Medulla oblongata (tissue), 1 donor: ENCODE data around the gene SUCNR1.
A peak's percentile ranks its signal among the peaks of the same experiment; 100 is the strongest.
"Not testable (repeated sequence)": the region's sequence is repeated elsewhere in the genome, so short reads cannot be mapped to it uniquely, and the experiment has no call there.

Experiments
- DNase-seq: peaks from one replicate; pipeline ENCODE4 v3.0.0-alpha.2; 2015; ENCODE audit errors: extremely low spot score

Gene SUCNR1

DNA sequence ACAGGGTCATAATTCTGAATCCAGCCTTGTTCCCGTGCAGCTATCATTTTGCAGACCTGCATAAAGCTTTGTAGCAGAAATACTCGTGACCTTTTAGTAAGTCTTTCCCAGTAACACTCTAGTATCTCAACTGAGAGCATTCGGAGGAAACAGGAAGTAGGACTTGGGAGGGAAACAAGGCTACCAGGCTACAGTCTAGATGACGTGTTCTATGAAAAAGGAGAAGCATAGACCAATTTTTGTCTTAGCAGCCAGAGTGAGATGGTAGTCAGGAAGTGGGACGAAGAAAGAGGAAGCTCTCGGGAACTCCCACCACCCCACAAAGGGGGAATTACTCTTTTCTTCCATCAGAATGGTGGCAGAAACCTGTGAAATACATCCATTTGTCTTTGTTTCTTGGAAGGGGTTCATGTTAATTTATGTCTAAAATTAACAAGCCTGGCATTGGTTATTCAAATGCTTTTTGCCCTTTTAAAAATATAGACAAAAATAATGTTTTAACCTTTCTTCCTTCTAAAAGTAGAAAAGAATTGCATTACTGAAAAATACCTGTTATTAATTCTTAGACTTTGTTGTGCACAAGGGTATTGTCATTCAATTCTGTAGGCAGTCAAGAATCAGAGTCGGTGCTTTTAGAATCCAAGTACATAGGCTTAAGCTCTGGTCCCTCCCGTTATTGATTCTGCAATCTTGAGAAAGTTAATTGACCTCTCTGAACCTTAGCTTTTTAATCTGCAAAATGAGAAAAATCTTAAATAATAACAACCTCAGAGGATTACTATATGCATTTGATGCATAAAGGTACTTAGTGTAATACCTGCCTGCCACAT is 1.6 kb upstream of the SUCNR1 start:
- peak; percentile 86 for DNase-seq

DNA sequence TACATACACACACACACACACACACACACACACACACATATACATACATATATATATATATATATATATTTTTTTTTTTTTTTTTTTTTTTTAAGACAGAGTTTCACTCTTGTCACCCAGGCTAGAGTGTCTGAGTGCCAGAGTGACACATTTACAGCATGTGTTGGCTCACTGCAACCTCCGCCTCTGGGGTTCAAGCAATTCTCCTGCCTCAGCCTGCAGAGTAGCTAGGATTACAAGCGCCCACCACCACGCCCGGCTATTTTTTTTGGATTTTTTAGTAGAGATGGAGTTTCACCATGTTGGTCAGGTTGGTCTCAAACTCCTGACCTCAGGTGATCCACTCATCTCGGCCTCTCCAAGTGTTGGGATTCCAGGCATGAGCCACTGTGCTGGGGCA is 636 bp downstream of the SUCNR1 start:
- not testable (repeated sequence) for DNase-seq

DNA sequence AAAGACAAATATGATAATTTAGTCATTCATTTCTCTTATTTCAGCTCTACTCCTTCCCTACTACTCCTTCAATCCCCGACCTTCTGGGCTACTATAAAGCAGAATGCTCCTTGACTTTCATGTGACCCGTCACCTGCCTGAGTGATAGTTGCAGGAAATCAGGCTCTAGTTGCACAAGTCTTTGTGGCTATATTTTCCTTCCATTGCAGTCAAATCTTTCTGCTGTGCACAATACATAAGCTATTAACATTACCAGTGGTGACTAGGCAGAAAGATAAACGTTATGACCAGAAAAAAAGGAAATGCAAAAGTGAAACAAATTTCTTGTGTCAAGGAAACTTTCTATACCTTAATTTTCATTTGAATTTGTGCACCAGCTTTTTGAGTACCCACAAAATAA is 2.3 kb downstream of the SUCNR1 start:
- peak; percentile 46 for DNase-seq

DNA sequence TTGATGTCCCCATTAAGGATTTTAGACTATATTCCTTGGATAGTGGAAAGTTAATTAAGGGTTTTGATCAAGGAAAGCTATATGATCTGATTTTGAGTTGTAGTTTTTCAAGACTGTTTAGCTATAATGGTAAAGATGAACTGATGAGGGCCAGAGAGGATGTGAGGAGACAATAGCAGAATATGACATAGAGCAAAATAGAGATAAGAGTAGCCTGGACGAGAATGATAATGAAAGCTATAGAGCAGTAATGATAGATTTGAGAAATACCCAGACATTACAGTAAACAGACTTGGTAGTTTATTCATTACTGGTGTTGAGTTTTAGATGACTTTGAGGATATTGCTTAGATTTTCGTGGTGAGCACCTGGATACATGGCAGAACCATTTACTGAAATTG is 3.8 kb downstream of the SUCNR1 start:
- DNase-seq, result no peak

DNA sequence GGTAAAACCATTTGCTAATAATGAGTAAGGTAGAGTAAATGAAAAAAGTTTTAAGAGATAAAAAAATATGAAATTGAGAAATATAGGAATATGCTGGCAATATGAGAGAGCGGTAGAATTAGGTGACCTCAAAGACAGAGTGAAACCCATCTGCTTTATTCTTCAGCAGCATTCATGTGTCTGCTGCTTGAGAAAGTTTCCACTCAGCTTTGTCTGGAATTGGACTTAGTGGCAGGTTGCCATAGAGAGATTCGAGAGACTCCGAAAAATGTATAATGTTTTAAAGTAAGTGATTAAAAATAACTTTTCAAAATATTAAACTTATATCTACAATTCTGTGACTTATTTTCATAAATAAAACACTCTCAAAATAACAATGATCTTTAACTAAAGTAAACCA is 5.0 kb downstream of the SUCNR1 start:
- no peak for DNase-seq

DNA sequence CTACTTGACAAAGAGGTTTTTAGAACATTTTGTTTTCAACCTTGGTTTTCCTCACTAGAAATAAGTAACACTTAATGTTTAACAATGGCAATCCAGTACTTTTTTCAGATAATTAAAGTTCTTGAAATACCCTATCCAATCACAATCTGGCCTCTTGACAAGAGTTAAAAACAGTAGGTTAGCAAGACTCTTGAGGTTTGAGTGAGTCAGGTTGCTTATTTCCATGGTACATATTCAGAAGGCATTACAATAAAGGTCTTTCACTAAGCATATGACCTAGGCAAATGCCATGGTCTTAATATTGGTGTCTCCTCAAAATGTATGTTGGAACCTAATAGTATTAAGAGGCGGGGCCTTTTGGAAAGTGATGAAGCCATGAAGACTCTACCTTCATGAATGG is 5.6 kb downstream of the SUCNR1 start:
- no peak for DNase-seq

DNA sequence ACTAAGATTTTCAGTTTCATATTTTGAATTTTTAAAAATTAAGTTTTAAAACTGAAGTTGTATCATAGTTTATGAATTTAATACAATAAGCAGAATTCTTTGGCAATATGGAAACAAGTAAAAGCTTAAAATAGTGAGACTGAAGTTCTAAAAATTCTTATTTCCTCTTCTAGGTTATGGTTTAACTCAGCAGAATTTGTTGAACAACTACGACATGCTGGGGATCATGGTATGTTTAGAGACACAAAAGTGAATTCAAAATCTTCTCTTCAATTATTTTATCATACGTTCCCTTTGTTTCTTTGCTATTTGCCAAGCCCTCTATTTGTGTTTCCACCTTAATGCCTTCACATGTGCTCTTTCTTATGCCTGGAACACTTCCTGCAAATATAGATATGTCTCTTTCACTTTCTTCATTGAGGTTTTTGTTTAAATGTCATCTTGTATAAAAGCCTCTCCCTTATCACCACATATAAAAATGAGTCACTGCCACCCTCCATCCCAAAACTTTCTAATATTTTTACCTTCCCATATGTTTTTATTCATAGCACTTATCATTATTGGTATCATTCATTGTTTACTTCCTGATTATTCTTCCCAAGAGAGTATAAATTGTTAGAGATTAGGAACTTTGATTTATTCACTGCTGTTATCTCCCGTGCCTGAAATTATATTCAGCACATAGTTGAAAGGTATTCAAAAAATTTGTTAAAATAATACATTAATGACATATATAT is 6.4 kb downstream of the SUCNR1 start:
- peak; percentile 51 for DNase-seq

DNA sequence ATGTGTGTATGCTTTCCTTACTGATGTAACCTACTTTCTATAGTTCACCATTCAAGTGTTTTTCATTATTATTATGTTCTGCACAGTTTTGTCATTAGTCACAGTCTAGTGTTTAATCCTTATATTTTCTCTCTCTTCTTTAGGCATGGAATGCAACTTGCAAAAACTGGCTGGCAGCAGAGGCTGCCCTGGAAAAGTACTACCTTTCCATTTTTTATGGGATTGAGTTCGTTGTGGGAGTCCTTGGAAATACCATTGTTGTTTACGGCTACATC is 6.9 kb downstream of the SUCNR1 start:
- no peak for DNase-seq

DNA sequence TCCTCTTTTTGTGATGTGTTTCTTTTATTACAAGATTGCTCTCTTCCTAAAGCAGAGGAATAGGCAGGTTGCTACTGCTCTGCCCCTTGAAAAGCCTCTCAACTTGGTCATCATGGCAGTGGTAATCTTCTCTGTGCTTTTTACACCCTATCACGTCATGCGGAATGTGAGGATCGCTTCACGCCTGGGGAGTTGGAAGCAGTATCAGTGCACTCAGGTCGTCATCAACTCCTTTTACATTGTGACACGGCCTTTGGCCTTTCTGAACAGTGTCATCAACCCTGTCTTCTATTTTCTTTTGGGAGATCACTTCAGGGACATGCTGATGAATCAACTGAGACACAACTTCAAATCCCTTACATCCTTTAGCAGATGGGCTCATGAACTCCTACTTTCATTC is 7.7 kb downstream of the SUCNR1 start:
- no peak for DNase-seq

DNA sequence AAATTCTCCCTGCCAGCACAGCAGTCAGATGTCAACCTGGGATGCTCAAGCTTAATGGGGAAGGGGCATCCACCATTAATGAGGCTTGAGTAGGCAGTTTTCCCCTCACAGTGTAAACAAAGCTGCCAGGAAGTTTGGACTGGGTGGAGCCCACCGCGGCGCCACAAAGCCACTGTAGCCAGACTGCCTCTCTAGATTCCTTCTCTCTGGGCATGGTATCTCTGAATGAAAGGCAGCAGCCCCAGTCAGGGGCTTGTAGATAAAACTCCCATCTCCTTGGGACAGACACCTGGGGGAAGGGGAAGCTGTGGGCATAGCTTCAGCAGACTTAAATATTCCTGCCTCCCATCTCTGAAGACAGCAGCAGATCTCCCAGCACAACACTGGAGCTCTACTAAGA is 12.0 kb downstream of the SUCNR1 start:
- DNase-seq, result not testable (repeated sequence)

DNA sequence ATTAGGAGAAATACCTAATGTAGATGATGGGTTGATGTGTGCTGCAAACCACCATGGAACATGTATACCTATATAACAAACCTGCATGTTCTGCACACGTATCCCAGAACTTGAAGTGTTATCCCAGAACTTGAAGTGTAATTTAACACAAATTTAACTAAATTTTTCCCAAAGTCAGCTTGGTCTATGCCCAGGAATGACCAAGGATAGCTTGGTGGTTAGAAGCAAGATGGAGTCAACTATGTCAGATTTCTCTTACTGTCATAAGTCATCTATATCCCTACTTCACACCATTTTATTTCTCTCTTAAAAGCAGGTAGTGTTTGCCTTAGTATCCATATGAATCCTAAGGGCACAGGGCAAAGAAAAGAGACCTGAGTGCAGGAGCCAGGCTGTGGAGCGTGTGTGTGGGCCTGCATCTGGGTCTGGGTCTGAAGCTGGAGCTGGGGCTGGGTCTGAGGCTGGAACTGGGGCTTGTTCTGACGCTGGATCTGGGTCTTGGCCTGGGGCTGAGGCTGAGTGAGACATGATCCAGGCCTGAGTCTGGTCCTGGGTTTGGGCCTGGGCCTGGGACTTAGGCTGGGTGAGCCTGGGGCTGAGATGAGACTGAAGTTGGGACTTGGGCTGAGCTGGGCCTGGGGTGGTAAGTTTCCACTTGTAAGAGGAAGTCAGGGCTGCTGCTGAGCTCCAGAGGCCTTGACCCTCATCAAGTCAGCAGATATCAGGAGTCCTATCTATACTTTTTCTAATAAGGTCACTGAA is 14.2 kb downstream of the SUCNR1 start:
- DNase-seq, result not testable (repeated sequence)

DNA sequence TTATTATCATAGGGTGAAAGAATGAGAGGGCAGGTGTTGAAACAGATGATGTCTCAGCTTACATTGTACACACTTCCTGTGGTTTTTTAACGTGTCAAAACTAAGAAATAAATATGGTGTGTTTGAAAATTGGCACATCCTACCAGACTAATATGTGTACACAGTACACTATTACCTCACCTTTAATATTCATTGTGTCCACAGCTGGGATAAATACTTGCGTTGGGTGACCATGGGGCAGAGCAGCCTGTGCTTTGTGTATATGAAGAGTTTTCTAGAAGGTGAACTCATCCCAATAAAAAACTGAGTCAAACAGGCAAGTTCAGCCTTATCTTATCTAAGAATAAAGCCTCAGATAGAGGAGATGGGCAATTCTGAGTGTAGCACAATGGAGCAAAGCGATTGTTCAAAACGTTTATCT is 17.3 kb downstream of the SUCNR1 start:
- DNase-seq, result no peak

DNA sequence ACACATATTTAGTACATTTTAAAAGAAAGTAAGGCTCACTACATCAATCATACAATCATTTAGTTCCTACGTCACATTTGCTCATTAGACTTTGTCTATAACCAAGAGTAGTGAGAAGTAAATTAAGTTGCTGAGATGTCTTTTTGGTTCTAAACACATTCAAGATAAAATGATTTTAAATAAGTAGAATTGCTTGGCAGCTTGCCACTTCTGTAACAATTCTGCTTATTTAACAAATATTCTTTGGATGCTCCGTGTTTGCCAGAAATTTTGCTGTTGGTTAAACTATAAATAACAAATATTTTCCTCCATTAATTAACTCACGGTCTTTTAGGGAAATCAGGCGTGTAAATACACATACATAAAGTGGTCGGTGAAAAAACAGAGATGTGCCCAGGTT is 18.3 kb downstream of the SUCNR1 start:
- no peak for DNase-seq

DNA sequence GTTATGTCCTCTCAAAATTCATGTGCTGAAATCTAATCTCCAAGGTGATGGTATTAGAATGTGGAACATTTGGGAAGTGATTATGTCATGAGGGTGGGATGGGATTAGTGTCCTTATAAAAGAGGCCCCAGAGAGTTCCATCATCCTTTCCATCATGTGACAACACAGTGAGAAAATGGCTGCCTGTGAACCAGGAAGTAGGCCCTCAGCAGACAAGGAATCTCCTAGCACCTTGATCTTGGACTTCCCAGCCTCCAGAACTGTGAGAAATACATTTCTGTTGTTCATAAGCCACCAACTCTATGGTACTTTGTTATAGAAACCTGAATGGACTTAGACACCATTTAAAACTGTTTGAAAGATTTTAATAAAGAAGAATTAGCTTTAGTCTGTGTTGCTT is 20.8 kb downstream of the SUCNR1 start:
- DNase-seq, result no peak

DNA sequence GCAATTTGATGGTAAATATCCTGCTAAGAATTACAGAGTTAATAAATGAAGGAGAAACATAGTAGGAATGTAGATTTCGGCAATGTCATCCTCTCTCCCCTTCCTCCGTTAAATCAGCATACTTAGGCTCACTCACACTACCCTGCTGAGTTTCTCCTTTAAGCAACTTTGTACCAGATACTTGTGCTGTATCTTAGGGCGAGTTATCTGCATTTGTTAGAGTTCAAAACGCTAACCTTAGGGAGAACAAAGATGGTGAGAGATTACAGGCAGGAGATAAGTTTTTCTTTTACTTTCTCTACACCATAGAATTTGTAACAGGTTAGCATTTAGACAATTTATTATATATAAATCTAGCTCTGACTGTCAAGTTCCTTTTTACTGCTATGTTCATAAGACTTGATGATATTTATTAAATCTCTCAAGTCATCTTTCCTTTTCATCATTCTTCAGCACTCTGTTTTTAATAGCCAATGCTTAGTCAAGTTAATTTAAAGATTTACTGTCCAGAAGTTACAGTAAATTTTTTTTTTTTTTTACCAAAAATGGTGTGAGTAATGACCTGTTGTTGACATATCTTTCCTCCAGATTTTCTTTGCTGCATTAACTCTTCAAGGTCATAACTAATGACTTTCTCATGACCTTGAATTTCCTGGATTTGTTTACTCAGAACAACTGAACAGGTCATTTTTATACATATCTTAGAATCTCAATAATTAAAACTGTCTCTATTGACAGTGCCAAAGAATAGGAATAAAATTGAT is 22.2 kb downstream of the SUCNR1 start:
- no peak for DNase-seq

DNA sequence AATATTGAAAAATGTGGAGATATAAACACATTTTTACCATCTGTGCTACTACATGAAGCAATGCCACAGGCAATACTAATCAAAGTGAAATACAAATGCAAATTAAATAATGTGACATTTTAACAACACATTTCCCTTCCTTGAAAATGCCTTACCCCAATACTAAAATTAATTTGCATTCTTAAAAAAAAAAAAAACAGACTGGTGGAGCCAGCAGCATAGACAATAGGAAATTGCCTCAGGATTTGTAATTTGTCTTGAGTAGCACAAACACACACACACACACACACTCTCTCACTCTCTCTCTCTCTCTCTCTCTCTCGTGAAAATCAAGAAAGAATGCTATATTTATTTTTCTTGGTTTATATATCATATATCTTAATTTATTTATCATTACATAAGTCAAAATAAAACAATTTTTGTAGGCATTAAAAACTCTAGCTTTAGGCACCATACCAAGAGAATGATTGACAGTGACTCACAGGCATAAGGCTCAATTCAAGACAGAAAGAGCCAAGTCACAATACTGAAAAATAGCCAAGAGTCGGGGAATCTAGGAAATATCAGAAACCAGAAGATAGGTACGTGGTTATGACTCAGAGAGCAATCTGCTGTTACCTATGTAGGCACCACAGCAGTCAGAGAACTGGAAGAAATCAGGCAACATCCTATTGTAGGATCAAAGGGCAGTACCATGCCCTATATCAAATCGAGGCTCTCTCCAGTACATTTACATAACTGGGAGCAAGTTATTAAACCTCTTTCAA is 23.0 kb downstream of the SUCNR1 start:
- DNase-seq, result no peak

DNA sequence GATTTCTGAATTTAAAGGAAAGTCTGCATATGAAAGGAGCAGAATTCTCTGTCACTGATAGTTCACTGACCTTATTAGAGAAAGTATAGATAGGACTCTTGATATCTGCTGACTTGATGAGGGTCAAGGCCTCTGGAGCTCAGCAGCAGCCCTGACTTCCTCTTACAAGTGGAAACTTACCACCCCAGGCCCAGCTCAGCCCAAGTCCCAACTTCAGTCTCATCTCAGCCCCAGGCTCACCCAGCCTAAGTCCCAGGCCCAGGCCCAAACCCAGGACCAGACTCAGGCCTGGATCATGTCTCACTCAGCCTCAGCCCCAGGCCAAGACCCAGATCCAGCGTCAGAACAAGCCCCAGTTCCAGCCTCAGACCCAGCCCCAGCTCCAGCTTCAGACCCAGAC is 24.7 kb downstream of the SUCNR1 start:
- DNase-seq, result not testable (repeated sequence)

DNA sequence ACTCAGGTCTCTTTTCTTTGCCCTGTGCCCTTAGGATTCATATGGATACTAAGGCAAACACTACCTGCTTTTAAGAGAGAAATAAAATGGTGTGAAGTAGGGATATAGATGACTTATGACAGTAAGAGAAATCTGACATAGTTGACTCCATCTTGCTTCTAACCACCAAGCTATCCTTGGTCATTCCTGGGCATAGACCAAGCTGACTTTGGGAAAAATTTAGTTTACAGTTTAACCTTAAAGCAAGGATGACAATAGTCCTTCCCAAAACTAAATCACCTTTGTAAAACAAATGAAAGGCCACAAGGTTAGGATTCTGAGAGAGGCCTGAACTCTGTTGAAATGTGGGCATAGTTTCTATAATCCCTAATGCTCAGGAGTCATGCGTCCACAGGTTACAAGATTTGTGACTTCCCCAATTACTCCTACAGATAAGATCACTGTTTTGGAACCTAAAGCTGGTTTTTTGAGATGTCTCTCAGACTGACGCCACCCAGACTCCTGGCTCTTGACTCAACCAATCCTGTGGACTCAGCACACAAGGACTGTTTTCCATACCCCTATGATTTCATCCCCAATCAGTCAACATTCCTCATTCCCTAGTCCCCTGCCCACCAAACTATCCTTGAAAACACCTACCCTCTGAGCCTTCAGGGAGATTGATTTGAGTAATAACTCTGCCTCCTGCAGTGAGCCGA is 25.3 kb downstream of the SUCNR1 start:
- DNase-seq, result not testable (repeated sequence)

DNA sequence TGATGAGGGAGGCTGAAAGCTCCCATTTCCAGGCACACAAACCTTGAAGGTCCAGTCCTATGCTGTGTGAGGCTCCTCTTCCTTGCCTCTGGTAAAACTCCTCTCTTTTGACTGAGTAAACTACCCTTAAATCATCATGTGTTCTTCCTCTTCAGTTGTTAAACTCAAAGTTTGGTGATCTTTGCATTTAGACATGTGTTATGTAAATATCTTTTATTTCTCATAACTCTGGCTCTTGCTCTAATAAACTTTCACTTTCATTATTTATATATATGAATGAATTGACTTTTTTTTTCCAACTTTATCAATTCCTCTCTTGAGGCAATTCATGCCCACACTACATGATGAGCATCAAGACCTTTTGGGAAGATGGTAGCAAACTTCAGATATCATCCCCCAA is 26.6 kb downstream of the SUCNR1 start:
- no peak for DNase-seq

DNA sequence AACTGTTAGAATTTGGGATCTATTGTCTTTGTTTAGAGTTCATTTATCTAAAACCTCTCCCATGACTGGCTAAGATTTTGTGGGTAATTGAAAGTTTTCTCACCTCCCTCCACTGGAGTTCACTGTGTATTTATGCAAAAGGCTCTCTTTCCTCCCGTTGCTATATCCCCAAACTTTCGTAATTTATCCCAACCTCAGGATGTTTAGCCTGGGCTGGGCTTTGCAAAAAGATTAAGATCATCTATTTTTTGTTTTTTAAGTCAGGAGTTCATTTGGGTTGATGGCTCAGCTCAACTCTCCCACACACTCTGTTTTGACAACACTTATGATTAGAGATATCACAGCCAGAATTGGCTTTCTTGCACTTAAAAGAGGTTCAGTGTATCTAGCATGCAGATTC is 27.0 kb downstream of the SUCNR1 start:
- no peak for DNase-seq
